ENCODE data around the gene ATF3.

Gene ATF3

GRCh38 chr1:212600071-212600915, 8.3 kb upstream of the ATF3 start:
- no peak for DNase-seq (ENCODE audit: low spot score)
- TF ChIP-seq, protein P1, sequence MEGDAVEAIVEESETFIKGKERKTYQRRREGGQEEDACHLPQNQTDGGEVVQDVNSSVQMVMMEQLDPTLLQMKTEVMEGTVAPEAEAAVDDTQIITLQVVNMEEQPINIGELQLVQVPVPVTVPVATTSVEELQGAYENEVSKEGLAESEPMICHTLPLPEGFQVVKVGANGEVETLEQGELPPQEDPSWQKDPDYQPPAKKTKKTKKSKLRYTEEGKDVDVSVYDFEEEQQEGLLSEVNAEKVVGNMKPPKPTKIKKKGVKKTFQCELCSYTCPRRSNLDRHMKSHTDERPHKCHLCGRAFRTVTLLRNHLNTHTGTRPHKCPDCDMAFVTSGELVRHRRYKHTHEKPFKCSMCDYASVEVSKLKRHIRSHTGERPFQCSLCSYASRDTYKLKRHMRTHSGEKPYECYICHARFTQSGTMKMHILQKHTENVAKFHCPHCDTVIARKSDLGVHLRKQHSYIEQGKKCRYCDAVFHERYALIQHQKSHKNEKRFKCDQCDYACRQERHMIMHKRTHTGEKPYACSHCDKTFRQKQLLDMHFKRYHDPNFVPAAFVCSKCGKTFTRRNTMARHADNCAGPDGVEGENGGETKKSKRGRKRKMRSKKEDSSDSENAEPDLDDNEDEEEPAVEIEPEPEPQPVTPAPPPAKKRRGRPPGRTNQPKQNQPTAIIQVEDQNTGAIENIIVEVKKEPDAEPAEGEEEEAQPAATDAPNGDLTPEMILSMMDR (IDR thresholded peaks at IDR 0.05; ENCODE audit: extremely low read depth, insufficient read depth, missing control alignments), result no peak
- in situ Hi-C loops (cut with MboI; ENCODE audit: low pct_unique_long_range_greater_than_20kb, low sequenced_read_pairs, unreplicated experiment), result no loop called here

DNA sequence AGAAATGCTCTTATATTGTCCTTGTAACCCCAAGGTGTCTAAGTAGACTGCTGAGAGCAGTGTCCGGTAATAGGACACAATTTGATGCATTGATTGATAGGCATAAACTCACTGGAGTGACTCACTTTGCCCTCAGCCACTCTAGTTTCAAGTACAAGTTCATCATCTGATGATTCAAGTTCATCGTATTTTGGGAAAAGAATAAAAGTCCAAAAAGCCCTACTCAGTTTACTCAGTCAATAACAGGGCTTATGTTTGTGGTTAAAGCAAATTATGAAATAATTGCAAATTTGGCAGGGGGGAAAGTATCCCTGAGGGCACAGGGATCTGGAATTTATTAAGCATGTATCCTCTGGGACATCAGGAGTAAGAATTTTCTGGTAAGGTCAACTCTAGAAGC, 7.6 kb upstream of the ATF3 start:
- no peak for DNase-seq (ENCODE audit: low spot score)
- TF ChIP-seq, protein P1 (IDR thresholded peaks at IDR 0.05; ENCODE audit: extremely low read depth, insufficient read depth, missing control alignments), result no peak
- in situ Hi-C loops (cut with MboI; ENCODE audit: low pct_unique_long_range_greater_than_20kb, low sequenced_read_pairs, unreplicated experiment), result no loop called here

DNA sequence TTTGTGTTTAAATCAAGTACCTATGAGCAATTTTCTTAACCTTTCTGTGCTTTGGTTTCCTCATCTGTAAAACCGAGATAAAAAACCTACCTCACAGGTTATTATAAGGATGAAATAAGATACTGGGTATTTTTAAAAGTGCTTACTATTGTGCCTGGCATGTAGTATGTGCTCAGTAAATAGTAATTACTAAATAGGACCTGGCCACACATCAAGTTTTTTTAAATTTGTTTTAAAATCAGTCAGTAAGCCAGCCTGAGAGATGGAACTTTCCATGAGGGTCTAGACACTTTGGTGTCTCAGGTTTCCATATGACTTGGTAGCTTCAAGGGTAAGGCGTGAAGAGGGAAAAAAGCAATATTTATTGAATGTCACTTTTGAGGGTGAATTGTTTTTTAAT, 7.0 kb upstream of the ATF3 start:
- in situ Hi-C loops (cut with MboI; ENCODE audit: low pct_unique_long_range_greater_than_20kb, low sequenced_read_pairs, unreplicated experiment), result no loop called here
- TF ChIP-seq, protein P1 (IDR thresholded peaks at IDR 0.05; ENCODE audit: extremely low read depth, insufficient read depth, missing control alignments), result no peak
- no peak for DNase-seq (ENCODE audit: low spot score)

DNA sequence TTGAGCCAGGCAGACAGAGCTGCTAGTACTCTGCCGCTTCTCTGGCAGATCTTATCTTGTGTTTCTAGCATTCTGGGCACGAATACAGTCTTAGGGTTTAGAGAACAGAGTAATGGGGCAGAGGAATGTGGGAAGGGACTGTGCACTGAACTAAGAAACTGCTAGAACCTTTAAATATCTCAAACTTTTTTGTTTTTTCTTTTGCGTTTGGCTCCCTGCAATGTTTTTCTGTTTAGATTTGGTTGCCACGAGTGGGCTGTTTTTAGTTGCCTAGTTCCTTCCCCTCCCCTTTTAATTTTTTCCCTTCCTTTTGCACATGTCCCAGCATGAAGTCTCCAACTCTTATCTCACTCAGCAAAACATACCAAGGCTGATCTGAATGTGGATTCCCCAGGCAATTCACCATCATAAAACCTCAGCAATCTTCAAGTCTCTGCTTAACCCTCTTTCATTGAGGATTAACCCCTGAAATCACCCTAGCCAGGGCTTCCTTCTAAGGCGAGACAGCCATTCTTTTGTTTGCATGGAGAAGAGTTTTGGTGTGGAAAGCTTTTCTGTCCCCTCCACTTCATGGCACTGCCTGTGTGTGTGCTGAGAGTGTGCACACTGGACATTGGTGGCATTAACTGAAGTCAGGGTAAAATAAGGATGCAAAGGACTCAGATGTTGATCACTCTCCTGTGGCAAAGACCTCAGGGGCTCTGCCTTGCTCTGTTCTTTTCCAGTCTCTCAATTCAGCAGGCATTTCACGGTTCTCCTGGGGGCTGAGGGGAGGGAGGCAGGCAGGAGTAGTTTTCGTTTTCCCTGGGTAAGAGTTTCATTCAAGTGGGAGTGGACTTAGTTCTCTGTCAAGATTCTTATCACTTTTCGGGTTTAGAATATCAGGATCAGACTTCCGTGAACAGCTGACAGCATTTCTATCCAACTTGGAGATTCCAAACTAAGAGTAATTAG, 2.8 kb upstream of the ATF3 start:
- TF ChIP-seq, protein P1 (IDR thresholded peaks at IDR 0.05; ENCODE audit: extremely low read depth, insufficient read depth, missing control alignments), result no peak
- DNase-seq (ENCODE audit: low spot score), result no peak
- in situ Hi-C loops (cut with MboI; ENCODE audit: low pct_unique_long_range_greater_than_20kb, low sequenced_read_pairs, unreplicated experiment), result no loop called here

DNA sequence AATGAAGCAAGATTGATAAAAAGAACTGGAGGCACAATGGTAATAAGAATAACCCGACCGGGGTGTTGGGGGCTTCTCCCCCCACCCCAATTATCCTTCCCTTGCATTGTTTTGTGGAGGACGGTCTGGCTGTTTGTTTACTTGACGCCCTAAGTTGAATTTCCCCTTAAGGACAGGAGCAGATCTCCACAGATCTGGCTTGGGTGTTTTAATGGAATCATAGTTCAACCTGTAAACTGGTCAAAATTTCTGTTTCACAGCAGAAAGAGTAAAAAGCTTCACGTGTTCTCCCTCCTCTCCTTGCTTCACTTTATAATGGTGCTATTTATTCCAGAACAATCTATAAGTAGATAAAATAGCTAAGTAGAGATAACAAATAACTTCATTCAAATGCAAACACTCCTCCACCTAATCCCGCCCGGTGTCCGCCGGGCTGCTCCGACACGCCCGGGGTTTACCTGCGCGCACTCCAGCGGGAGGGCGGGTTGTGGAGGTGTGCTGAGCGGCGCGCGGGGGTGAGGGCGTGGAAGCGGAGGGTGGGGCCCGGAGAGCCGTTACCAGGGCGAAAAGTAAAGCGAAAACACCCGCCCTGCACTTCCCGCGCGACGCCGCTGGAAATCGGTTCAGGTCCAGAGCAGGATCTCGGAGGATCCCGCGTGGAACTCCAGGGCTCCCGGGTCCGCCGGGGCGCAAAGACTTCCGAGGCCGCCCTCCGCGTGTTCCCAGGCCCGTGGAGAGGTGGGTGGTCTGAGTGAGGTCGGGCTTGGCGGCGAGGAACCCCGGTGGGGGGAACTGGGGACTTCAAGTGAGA, 2.0 kb upstream of the ATF3 start:
- in situ Hi-C loops (cut with MboI; ENCODE audit: low pct_unique_long_range_greater_than_20kb, low sequenced_read_pairs, unreplicated experiment), result no loop called here
- TF ChIP-seq, protein P1 (IDR thresholded peaks at IDR 0.05; ENCODE audit: extremely low read depth, insufficient read depth, missing control alignments), result no peak
- DNase-seq (ENCODE audit: low spot score), result peak; percentile 45
